Stimulated activated CD4-positive, alpha-beta T cell treated with anti-CD3 and anti-CD28 coated beads, TNF-alpha, amount 100 ng/mL, for 1 hour (primary cell): ENCODE results near the gene FIGN.

ENCODE experiments used
- DNase-seq, 3 donors: peaks; one replicate each; pipeline ENCODE4 v3.0.0-alpha.2; 2020; ENCODE audit warnings: low read depth in 3 of 3, low spot score in 1 of 3

Gene FIGN

GRCh38 chr2:163665817-163666216, 70.0 kb downstream of the FIGN start:
- no peak for DNase-seq

GRCh38 chr2:163665051-163665450, 70.8 kb downstream of the FIGN start:
- no peak for DNase-seq

GRCh38 chr2:163664610-163665009, 71.2 kb downstream of the FIGN start:
- DNase-seq, result no peak

GRCh38 chr2:163662141-163662780, 73.5 kb downstream of the FIGN start:
- no peak for DNase-seq

DNA sequence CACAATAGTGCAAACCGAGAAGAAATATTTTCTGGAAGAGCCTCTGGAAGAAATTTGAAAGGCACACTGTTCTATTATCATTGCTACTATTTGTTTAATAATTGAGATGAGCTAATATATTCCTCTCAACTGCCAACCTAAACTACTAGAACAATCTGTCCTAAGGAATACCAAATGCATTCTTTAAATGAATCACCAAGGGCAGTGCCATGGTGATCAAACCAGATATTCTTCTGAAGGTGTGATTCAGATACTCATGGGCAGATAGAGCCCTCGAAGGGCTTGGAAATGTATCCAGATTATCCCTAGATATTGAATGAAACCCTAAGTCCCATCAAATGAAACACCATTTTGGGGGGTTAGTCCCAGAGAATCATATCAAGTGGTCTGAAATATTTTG, 76.6 kb downstream of the FIGN start:
- DNase-seq, result no peak

GRCh38 chr2:163658556-163658955, 77.3 kb downstream of the FIGN start:
- DNase-seq, result no peak

GRCh38 chr2:163657281-163657656, 78.5 kb downstream of the FIGN start:
- DNase-seq, result no peak

DNA sequence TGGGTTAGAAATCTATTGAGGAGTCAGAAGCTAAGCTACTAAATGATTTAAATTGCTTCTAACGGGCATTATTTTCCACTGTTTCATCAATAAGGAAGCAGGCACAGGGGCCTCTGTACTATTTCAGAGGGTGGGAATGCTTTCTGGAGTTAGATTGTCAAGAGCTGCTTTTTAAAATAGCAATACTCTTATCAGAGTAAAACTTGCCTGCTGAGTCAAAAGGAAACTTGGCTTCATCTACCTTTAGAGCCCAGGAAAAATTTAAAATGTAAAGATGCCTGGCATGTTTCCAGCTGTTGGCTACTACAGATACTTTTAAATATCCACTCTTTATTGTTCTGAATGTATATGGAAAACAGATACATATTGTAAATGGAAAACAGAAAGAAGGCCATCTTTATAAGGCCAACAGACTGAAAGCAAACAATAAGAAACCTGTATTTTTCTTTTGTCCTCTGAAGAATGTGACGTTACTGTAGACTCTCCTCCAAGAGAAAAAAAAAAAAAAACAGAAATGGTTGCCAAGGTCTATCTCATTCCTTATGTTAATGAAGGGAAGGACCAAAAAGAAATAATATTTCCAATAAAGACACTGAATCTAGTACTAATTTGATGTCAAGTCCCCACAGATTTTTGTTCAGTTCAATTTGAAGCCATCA, 79.1 kb downstream of the FIGN start:
- DNase-seq, result no peak

- no peak for DNase-seq
Observed at GRCh38 chr2:163655667-163656066, 80.1 kb downstream of the FIGN start.

DNA sequence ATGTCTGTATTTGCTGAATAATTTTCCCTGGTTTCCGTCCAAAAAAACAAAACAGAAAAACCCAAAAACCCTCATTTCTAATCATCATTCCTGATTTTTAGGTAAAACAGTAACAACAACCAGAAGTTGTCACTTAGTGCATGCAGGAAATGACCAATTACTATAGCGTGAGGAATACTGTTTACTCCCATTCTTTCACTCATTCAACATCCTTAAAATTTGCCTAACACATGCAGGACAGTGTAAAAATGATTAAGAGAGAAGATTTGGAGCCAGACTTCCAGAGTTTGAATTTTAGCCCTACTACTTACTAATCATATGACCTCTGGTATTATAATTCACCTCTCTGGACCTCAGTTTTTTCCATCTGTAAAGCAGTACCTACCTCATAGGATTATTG, 83.1 kb downstream of the FIGN start:
- DNase-seq, result no peak

GRCh38 chr2:163649080-163649479, 86.7 kb downstream of the FIGN start:
- DNase-seq, result no peak

- no peak for DNase-seq
Observed at GRCh38 chr2:163647300-163647699, 88.5 kb downstream of the FIGN start.

DNA sequence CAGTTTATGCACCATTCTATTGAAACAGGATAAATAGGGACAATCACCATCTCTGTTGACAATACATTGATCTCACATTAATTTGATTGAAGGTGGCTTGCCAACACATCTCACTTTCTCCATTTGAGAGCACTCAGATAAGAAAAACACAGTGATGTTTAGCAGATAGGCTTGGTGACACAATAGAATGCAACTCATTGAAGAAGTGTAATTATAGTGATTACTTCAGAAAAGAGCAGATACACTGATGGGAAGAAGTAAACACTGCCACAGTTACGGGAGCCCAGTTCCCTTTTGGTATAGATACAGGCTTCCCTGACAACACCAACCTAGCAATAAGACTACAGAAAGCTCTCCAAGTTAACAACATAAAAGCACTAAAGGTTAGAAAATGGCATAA, 89.1 kb downstream of the FIGN start:
- no peak for DNase-seq

- no peak for DNase-seq
Observed at GRCh38 chr2:163644238-163644637, 91.6 kb downstream of the FIGN start.

DNA sequence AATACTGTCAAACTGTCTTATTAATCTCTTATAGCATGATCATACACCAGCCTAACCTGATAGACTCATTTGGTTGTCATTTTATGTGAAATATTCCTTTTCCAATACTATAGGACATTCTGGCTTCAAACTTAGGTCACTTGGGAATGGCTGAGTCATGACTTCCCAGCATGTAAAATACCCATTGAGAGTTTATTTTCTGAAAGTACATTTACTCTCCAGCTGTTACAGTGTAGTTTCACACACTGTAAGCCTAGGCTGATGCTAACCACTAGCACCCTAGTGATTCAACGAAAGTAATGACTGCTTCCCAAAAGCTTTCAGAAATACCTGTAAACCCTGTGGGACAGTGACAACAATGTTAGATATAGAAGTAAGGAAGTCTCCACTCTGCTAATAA, 93.8 kb downstream of the FIGN start:
- no peak for DNase-seq

- no peak for DNase-seq
Observed at GRCh38 chr2:163640542-163641193, 95.1 kb downstream of the FIGN start.

DNA sequence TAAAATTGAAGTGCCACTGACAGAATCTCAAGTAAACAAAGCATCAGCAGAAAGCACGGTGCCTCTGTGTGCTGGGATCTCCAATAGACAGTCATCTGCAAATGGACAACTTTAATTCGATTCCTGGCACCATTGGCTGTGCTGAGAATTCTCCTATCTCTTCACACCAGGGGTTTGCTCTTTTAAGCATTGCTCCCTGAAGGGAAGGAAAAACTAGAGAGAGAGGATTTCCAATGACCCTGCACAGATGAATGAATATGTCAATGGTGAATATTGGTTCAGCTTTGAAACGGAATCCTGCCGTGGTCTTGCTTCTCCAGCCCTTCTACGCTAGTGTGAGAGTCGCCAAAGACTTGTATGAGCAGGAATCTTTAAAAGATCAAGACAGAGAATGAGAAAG, 97.9 kb downstream of the FIGN start:
- DNase-seq, result no peak

- no peak for DNase-seq
Observed at GRCh38 chr2:163633291-163633690, 102.5 kb downstream of the FIGN start.

DNA sequence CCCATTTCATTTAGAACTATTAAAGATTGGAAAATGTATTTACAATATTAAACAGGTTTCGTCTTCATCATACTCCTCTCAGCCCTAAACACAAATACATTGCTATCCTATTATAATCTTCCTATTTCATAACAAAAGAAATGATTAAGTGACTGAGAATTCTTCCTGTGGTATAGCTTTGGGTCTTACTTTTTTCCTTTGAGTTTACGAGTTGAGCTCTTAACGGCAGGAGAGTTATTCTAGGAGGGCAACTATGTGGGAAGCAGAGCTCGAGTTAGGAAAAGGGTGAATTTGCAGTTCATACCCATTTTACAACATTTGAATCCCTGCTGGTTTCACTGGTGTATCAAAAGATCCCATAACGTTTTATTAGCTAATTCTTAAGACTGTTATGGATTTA, 105.0 kb downstream of the FIGN start:
- no peak for DNase-seq

DNA sequence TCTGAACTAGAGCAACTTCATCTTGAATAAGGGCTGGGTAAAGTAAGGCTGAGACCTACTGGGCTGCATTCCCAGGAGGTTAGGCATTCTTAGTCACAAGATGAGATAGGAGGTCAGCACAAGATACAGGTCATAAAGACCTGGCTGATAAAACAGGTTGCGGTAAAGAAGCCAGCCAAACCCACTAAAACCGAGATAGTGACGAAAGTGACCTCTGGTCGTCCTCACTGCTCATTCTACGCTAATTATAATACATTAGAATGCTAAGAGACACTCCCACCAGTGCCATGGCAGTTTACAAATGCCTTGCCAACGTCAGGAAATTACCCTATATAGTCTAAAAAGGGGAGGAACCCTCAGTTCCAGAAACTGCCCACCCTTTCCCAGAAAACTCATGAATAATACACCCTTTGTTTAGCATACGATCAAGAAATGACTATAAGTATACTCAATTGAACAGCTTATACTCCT, 109.1 kb downstream of the FIGN start:
- DNase-seq, result no peak

- DNase-seq, result no peak
Observed at GRCh38 chr2:163626208-163626607, 109.6 kb downstream of the FIGN start.

- no peak for DNase-seq
Observed at GRCh38 chr2:163625632-163626031, 110.2 kb downstream of the FIGN start.
